K562 (cell line): ENCODE measurements around the gene RALY. TPM values are rescaled to one million over a fixed set of nuclear protein-coding genes. Genes with fewer than 3 reads are reported as not detected.

Experiments used
- ADNP ChIP-seq: fragments of 200-800 bp; sonication (Bioruptor generic); IDR thresholded peaks from 2 replicates; pipeline ENCODE4 v1.6.1; 2016; ENCODE audit warnings: missing genetic modification characterization, missing compliant biosample characterization
- BRCA1 ChIP-seq, 2 experiments: fragments of 450-650 bp in 1 of 2; sonication (generic) in 1 of 2; formaldehyde crosslinking in 1 of 2; IDR thresholded peaks; 2 replicates each; pipeline versions ENCODE4 v1.5.0 to v1.6.1; 2017 to 2020; ENCODE audit warnings: mild to moderate bottlenecking in 1 of 2, missing genetic modification reagents in 1 of 2
- DEAF1 ChIP-seq: fragments of 450-650 bp; formaldehyde crosslinking; IDR thresholded peaks from 2 replicates; pipeline ENCODE4 v1.4.0; 2020; ENCODE audit warnings: mild to moderate bottlenecking, moderate library complexity
- DPF2 ChIP-seq: fragments of 450-650 bp; IDR thresholded peaks from 2 replicates; pipeline ENCODE4 v1.6.1; 2016
- EWSR1 ChIP-seq: fragments of 450-650 bp; IDR thresholded peaks from 2 replicates; pipeline ENCODE4 v1.6.1; 2018; ENCODE audit warnings: borderline replicate concordance, mild to moderate bottlenecking, low read depth, moderate library complexity; ENCODE audit not compliant: partially characterized antibody
- HOXB6 ChIP-seq: fragments of 250-450 bp; sonication (Bioruptor Pico); IDR thresholded peaks from 2 replicates; pipeline ENCODE4 v1.5.1; 2022; ENCODE audit warnings: mild to moderate bottlenecking, borderline replicate concordance
- JUND ChIP-seq, 2 experiments: IDR thresholded peaks; 2 replicates in 1 of 2; 3 replicates in 1 of 2; pipeline ENCODE4 v1.6.1; 2011; ENCODE audit warnings: borderline replicate concordance in 2 of 2, low read depth in 2 of 2, low read length in 2 of 2, improper control_type of control experiment in 1 of 2, missing biosample characterization in 1 of 2, missing genetic modification characterization in 1 of 2, missing genetic modification reagents in 1 of 2
- POLR2H ChIP-seq: IDR thresholded peaks from 2 replicates; pipeline ENCODE4 v1.6.1; 2016; ENCODE audit warnings: missing genetic modification characterization, low read depth, mild to moderate bottlenecking, control low read depth, missing compliant biosample characterization, moderate library complexity
- RBM15 ChIP-seq: fragments of 200-400 bp; formaldehyde crosslinking; IDR thresholded peaks from 2 replicates; pipeline ENCODE4 v1.6.1; 2018; ENCODE audit warnings: mild to moderate bottlenecking, low read length, moderate library complexity; ENCODE audit not compliant: insufficient read depth
- RNF2 ChIP-seq: sonication (generic); IDR thresholded peaks from 2 replicates; pipeline ENCODE4 v1.6.1; 2016
- SIN3A ChIP-seq, 2 experiments: fragments of 150-350 bp in 1 of 2; IDR thresholded peaks; 2 replicates each; pipeline ENCODE4 v1.6.1; 2011 to 2016; ENCODE audit warnings: borderline replicate concordance in 2 of 2, low read depth in 2 of 2, low read length in 2 of 2, mild to moderate bottlenecking in 2 of 2, moderate library complexity in 2 of 2; ENCODE audit not compliant: control insufficient read depth in 1 of 2
- TBL1XR1 ChIP-seq, 2 experiments: IDR thresholded peaks; 2 replicates each; pipeline ENCODE4 v1.6.1; 2012; ENCODE audit warnings: improper control_type of control experiment in 2 of 2, low read length in 2 of 2, mild to moderate bottlenecking in 1 of 2
- THRAP3 ChIP-seq: fragments of 450-650 bp; IDR thresholded peaks from 2 replicates; pipeline ENCODE4 v1.6.1; 2016; ENCODE audit warnings: mild to moderate bottlenecking, inconsistent platforms, borderline replicate concordance
- ZBTB7A ChIP-seq: IDR thresholded peaks from 2 replicates; pipeline ENCODE4 v1.6.1; 2011; ENCODE audit warnings: low read depth, mild to moderate bottlenecking, low read length, moderate library complexity, borderline replicate concordance; ENCODE audit not compliant: control insufficient read depth
- ZNF436 ChIP-seq: fragments of 250-450, 450-650 bp; sonication (Bioruptor Pico); formaldehyde crosslinking; IDR thresholded peaks from 2 replicates; pipeline ENCODE4 v1.7.0; 2020; ENCODE audit warnings: mild to moderate bottlenecking
- ZNF586 ChIP-seq: fragments of 450-650 bp; formaldehyde crosslinking; conservative IDR thresholded peaks from 2 replicates; pipeline ENCODE4 v1.4.0; 2020; ENCODE audit warnings: mild to moderate bottlenecking, moderate library complexity
- polyA plus RNA-seq, 8 experiments: library from polyadenylated mRNA; depleted of rRNA in 4 of 8; stranded (reverse) in 5 of 8; unstranded in 3 of 8; fragments of >200 nt; fragmentation: Nextera tagmentation in 2 of 8; fragmentation: Illumina TruSeq in 1 of 8; extraction: Ambion mirVana in 2 of 8; extraction: Trizol in 1 of 8; gene quantifications; 2 replicates each; pipeline versions ENCODE4 v1.2.1 to v1.2.3, GENCODE V29; 2011 to 2014; ENCODE audit warnings: inconsistent platforms in 1 of 8, missing spikeins in 1 of 8
- total RNA-seq, 7 experiments: library from RNA; depleted of rRNA in 6 of 7; stranded (reverse); fragments of >200 nt in 6 of 7; fragmentation: Illumina TruSeq in 2 of 7; extraction: Trizol in 2 of 7; gene quantifications; 2 replicates each; pipeline versions ENCODE4 v1.2.1 to v1.2.3, GENCODE V29; 2011 to 2021; ENCODE audit warnings: low replicate concordance in 1 of 7
- TF ChIP-seq, protein P1 (sequence below): fragments of 250-450 bp; sonication (Bioruptor Pico); IDR thresholded peaks from 2 replicates; pipeline ENCODE4 v1.5.0; 2021
- TF ChIP-seq, protein P2 (sequence below): fragments of 450-650 bp; IDR thresholded peaks from 2 replicates; pipeline ENCODE4 v1.6.1; 2017; ENCODE audit warnings: antibody characterized with exemption, mild to moderate bottlenecking
- TF ChIP-seq, protein P3 (sequence below), 2 experiments: fragments of 250-450 bp in 1 of 2; fragments of 450-650 bp in 1 of 2; sonication (Bioruptor Pico) in 1 of 2; IDR thresholded peaks; 2 replicates each; pipeline versions ENCODE4 v1.6.1 to v1.8.0; 2016 to 2021; ENCODE audit warnings: mild to moderate bottlenecking in 2 of 2, moderate library complexity in 2 of 2, missing compliant biosample characterization in 1 of 2, missing genetic modification characterization in 1 of 2

Gene RALY
- total and polyA plus RNA-seq, 9 of the 15 experiments (the other 6 are each of a cell fraction or from before 2014, with no cell fraction given) = 0.80 to 207 (median 128) TPM

GRCh38 chr20:33992923-33993575 lies 662 bp upstream of the RALY start (continued):
- no peak for TF ChIP-seq BRCA1 (IDR thresholded peaks at IDR 0.05)
- TF ChIP-seq BRCA1 (CRISPR knock-in tag; IDR thresholded peaks at IDR 0.05) = no peak
- TF ChIP-seq RBM15 = no peak
- TF ChIP-seq POLR2H (tag) = peak; percentile 87
- TF ChIP-seq HOXB6 (CRISPR knock-in tag) = no peak
- no peak for TF ChIP-seq TBL1XR1 (IDR thresholded peaks at IDR 0.05; ENCODE audit: low read length in 2 of 2)
- 0 out of 2 replicates have a peak, but pooled peaks have one; percentile 10 for TF ChIP-seq ZBTB7A
- TF ChIP-seq JUND (IDR thresholded peaks at IDR 0.05; ENCODE audit: borderline replicate concordance, low read depth, low read length) = peak; percentile 48
- TF ChIP-seq JUND (tag; IDR thresholded peaks at IDR 0.05; ENCODE audit: borderline replicate concordance, low read depth, low read length) = no peak
- TF ChIP-seq DEAF1 = no peak
- TF ChIP-seq DPF2 = no peak; the same call in 1 of the 2 replicates
- TF ChIP-seq EWSR1 = no peak
- TF ChIP-seq ADNP (tag) = no peak
- TF ChIP-seq, protein P1, sequence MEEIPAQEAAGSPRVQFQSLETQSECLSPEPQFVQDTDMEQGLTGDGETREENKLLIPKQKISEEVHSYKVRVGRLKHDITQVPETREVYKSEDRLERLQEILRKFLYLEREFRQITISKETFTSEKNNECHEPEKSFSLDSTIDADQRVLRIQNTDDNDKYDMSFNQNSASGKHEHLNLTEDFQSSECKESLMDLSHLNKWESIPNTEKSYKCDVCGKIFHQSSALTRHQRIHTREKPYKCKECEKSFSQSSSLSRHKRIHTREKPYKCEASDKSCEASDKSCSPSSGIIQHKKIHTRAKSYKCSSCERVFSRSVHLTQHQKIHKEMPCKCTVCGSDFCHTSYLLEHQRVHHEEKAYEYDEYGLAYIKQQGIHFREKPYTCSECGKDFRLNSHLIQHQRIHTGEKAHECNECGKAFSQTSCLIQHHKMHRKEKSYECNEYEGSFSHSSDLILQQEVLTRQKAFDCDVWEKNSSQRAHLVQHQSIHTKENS = no peak
- TF ChIP-seq, protein P2, sequence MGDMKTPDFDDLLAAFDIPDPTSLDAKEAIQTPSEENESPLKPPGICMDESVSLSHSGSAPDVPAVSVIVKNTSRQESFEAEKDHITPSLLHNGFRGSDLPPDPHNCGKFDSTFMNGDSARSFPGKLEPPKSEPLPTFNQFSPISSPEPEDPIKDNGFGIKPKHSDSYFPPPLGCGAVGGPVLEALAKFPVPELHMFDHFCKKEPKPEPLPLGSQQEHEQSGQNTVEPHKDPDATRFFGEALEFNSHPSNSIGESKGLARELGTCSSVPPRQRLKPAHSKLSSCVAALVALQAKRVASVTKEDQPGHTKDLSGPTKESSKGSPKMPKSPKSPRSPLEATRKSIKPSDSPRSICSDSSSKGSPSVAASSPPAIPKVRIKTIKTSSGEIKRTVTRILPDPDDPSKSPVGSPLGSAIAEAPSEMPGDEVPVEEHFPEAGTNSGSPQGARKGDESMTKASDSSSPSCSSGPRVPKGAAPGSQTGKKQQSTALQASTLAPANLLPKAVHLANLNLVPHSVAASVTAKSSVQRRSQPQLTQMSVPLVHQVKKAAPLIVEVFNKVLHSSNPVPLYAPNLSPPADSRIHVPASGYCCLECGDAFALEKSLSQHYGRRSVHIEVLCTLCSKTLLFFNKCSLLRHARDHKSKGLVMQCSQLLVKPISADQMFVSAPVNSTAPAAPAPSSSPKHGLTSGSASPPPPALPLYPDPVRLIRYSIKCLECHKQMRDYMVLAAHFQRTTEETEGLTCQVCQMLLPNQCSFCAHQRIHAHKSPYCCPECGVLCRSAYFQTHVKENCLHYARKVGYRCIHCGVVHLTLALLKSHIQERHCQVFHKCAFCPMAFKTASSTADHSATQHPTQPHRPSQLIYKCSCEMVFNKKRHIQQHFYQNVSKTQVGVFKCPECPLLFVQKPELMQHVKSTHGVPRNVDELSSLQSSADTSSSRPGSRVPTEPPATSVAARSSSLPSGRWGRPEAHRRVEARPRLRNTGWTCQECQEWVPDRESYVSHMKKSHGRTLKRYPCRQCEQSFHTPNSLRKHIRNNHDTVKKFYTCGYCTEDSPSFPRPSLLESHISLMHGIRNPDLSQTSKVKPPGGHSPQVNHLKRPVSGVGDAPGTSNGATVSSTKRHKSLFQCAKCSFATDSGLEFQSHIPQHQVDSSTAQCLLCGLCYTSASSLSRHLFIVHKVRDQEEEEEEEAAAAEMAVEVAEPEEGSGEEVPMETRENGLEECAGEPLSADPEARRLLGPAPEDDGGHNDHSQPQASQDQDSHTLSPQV = no peak
- no peak for TF ChIP-seq RNF2
- no peak for TF ChIP-seq THRAP3
- no peak for TF ChIP-seq ZNF586 (CRISPR knock-in tag)
- TF ChIP-seq SIN3A (IDR thresholded peaks at IDR 0.05; ENCODE audit: borderline replicate concordance in 2 of 2, control insufficient read depth in 1 of 2, low read depth in 2 of 2, low read length in 2 of 2) = peak in 1 of 2 experiments; percentile 89; a peak in 1 of 4 replicates
- TF ChIP-seq ZNF436 = no peak
- TF ChIP-seq, protein P3, sequence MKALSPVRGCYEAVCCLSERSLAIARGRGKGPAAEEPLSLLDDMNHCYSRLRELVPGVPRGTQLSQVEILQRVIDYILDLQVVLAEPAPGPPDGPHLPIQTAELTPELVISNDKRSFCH (CRISPR knock-in tag; IDR thresholded peaks at IDR 0.05) = no peak
- TF ChIP-seq, protein P3 (tag; IDR thresholded peaks at IDR 0.05) = no peak
